IMR-90 (cell line): ENCODE measurements around the gene MAP4. TPM values are rescaled to one million over a fixed set of nuclear protein-coding genes. Genes with fewer than 3 reads are reported as not detected.
"Not testable (repeated sequence)": the region's sequence is repeated elsewhere in the genome, so short reads cannot be mapped to it uniquely, and the experiment has no call there.

Experiments
- ATAC-seq: fragments of 200-7000 bp; cut with Tn5 transposase; 2 replicates; pipeline ENCODE4 v1.9.1; 2020; ENCODE audit warnings: low read depth, mild to moderate bottlenecking, moderate library complexity
- BruUV-seq: library from RNA; stranded (reverse); fragments of 400-500 nt; replicated peaks from 2 replicates; lab custom pipeline; 2021; lab: Mats Ljungman, UMichigan
- CTCF ChIA-PET: fragments of 300-600 bp; formaldehyde crosslinking; extraction: SDS; loops from one replicate; lab custom pipeline; 2021; ENCODE audit warnings: antibody characterized with exemption; lab: Yijun Ruan, JAX
- POLR2A ChIA-PET: fragments of 300-600 bp; sonication (Branson Sonifier 250); formaldehyde crosslinking; loops from one replicate; lab custom pipeline; 2022; ENCODE audit warnings: antibody characterized with exemption; ENCODE audit not compliant: unreplicated experiment; lab: Charles Lee
- DNase-seq: peaks from one replicate; pipeline ENCODE4 v3.0.0; 2013
- H2AFZ ChIP-seq: replicated peaks from 2 replicates; pipeline ENCODE3; 2013; ENCODE audit warnings: low read length, mild to moderate bottlenecking; ENCODE audit not compliant: poor library complexity
- H2AK5ac ChIP-seq: 2 replicates; pipeline ENCODE4 v1.6.1; 2013; ENCODE audit warnings: low read depth, low read length, inconsistent platforms
- H2AK9ac ChIP-seq: replicated peaks from 2 replicates; pipeline ENCODE3; 2013; ENCODE audit warnings: mild to moderate bottlenecking, low read depth, low read length, moderate library complexity; ENCODE audit not compliant: poor library complexity
- H2BK120ac ChIP-seq: 2 replicates; pipeline ENCODE4 v1.6.1; 2013; ENCODE audit warnings: low read depth, low read length, inconsistent platforms
- H2BK15ac ChIP-seq: 3 replicates; pipeline ENCODE4 v1.6.1; 2013; ENCODE audit warnings: low read depth, low read length, inconsistent platforms
- H2BK20ac ChIP-seq: 2 replicates; pipeline ENCODE4 v1.6.1; 2013; ENCODE audit warnings: low read depth, mild to moderate bottlenecking, inconsistent platforms, low read length, moderate library complexity
- H2BK5ac ChIP-seq: 2 replicates; pipeline ENCODE4 v1.6.1; 2013; ENCODE audit warnings: mild to moderate bottlenecking, low read depth, low read length, inconsistent platforms; ENCODE audit not compliant: poor library complexity, severe bottlenecking
- H3K14ac ChIP-seq: replicated peaks from 2 replicates; pipeline ENCODE4 v1.6.1; 2013; ENCODE audit warnings: low read depth, low read length, inconsistent platforms
- H3K18ac ChIP-seq: 2 replicates; pipeline ENCODE4 v1.6.1; 2013; ENCODE audit warnings: low read depth, low read length, control low read depth
- H3K23ac ChIP-seq: 2 replicates; pipeline ENCODE4 v1.6.1; 2013; ENCODE audit warnings: low read depth, low read length, inconsistent platforms
- H3K27ac ChIP-seq: 2 replicates; pipeline ENCODE4 v1.5.1; 2013; ENCODE audit warnings: mild to moderate bottlenecking, control low read depth, low read length; ENCODE audit not compliant: insufficient read depth
- H3K27me3 ChIP-seq: 2 replicates; pipeline ENCODE4 v1.6.1; 2013; ENCODE audit warnings: low read length; ENCODE audit not compliant: control insufficient read depth, insufficient read depth
- H3K36me3 ChIP-seq: 2 replicates; pipeline ENCODE4 v1.6.1; 2013; ENCODE audit warnings: low read length, mixed read lengths; ENCODE audit not compliant: control insufficient read depth, insufficient read depth
- H3K4ac ChIP-seq: 2 replicates; pipeline ENCODE4 v1.6.1; 2013; ENCODE audit warnings: low read depth, low read length, inconsistent platforms
- H3K4me1 ChIP-seq: 2 replicates; pipeline ENCODE4 v1.6.1; 2013; ENCODE audit warnings: low read length, mixed read lengths; ENCODE audit not compliant: control insufficient read depth, insufficient read depth
- H3K4me2 ChIP-seq: 2 replicates; pipeline ENCODE4 v1.6.1; 2013; ENCODE audit warnings: low read depth, mild to moderate bottlenecking, control low read depth, low read length, moderate library complexity
- H3K4me3 ChIP-seq: 2 replicates; pipeline ENCODE4 v1.5.1; 2013; ENCODE audit warnings: low read depth, mild to moderate bottlenecking, control low read depth, low read length, moderate library complexity; ENCODE audit not compliant: insufficient read depth
- H3K56ac ChIP-seq: 2 replicates; pipeline ENCODE4 v1.6.1; 2013; ENCODE audit warnings: low read length, inconsistent platforms; ENCODE audit not compliant: insufficient read depth; ENCODE audit errors: extremely low read depth
- H3K79me1 ChIP-seq, 2 experiments: 2 replicates each; pipeline ENCODE4 v1.6.1; 2013; ENCODE audit warnings: low read length in 2 of 2, inconsistent platforms in 1 of 2, low read depth in 1 of 2
- H3K9ac ChIP-seq: 2 replicates; pipeline ENCODE4 v1.6.1; 2013; ENCODE audit warnings: low read depth, low read length, control low read depth
- H3K9me1 ChIP-seq: 2 replicates; pipeline ENCODE4 v1.6.1; 2013; ENCODE audit warnings: low read length, inconsistent platforms; ENCODE audit not compliant: insufficient read depth
- H3K9me3 ChIP-seq: 2 replicates; pipeline ENCODE4 v1.6.1; 2013; ENCODE audit warnings: low read length; ENCODE audit not compliant: control insufficient read depth, insufficient read depth
- H4K20me1 ChIP-seq: 2 replicates; pipeline ENCODE4 v1.6.1; 2013; ENCODE audit warnings: low read length, inconsistent platforms; ENCODE audit not compliant: insufficient read depth
- H4K5ac ChIP-seq: 2 replicates; pipeline ENCODE4 v1.6.1; 2013; ENCODE audit warnings: mild to moderate bottlenecking, low read depth, low read length, control low read depth
- H4K8ac ChIP-seq, 2 experiments: 2 replicates each; pipeline ENCODE4 v1.6.1; 2013; ENCODE audit warnings: low read depth in 2 of 2, low read length in 2 of 2, control low read depth in 1 of 2, inconsistent platforms in 1 of 2
- H4K91ac ChIP-seq: 2 replicates; pipeline ENCODE4 v1.6.1; 2013; ENCODE audit warnings: low read depth, low read length, inconsistent platforms; ENCODE audit not compliant: insufficient read depth
- WGBS, 2 experiments: methylation state at CpG; one replicate each; pipeline versions ENCODE4 v1.1.5 to v1.1.7; 2013; ENCODE audit warnings: missing lambda C conversion rate in 2 of 2; ENCODE audit not compliant: insufficient read length in 1 of 2; ENCODE audit errors: extremely low coverage in 2 of 2; 5-methylcytosine and 5-hydroxymethylcytosine counted together
- dilution Hi-C: fragments of 300-500 bp; cut with HindIII; formaldehyde crosslinking; loops from one replicate; pipeline ENCODE4 v1.14.3; 2018; ENCODE audit warnings: low sequenced_read_pairs; ENCODE audit not compliant: unreplicated experiment
- in situ Hi-C: fragments of 300-500 bp; cut with MboI; formaldehyde crosslinking; loops from 3 replicates; pipeline ENCODE4 v1.14.3; 2019; ENCODE audit warnings: low sequenced_read_pairs, inconsistent platforms, mixed read lengths
- intact Hi-C: fragments of 100-400 bp; cut with micrococcal nuclease; formaldehyde crosslinking; loops from 2 replicates; pipeline ENCODE4 v1.10.0; 2022
- polyA plus RNA-seq, 3 experiments: library from polyadenylated mRNA; depleted of rRNA; stranded (reverse); fragments of >200 nt; gene quantifications; 2 replicates each; pipeline ENCODE4 v1.2.3, GENCODE V29; 2012; ENCODE audit warnings: low replicate concordance in 1 of 3
- total RNA-seq: library from RNA; depleted of rRNA; stranded (reverse); fragments of >200 nt; gene quantifications from 2 replicates; pipeline ENCODE4 v1.2.3, GENCODE V29; 2012

MAP4 gene
- total and polyA plus RNA-seq, 2 of the 4 experiments (the other 2 are of a cell fraction), result 87.8 to 216 TPM

- H3K4me3 ChIP-seq, H3K4me1 ChIP-seq, H3K27me3 ChIP-seq, H2BK120ac ChIP-seq, H2BK20ac ChIP-seq, H3K56ac ChIP-seq, CTCF ChIA-PET, H2BK5ac ChIP-seq, BruUV-seq, ATAC-seq, H4K91ac ChIP-seq, intact Hi-C loops, H3K4me2 ChIP-seq, H3K4ac ChIP-seq, H3K9ac ChIP-seq, DNase-seq, H3K23ac ChIP-seq, H2BK15ac ChIP-seq, in situ Hi-C loops, H4K5ac ChIP-seq, H3K14ac ChIP-seq, H3K9me3 ChIP-seq, dilution Hi-C loops, H4K8ac ChIP-seq, H2AK5ac ChIP-seq, H3K27ac ChIP-seq, H2AK9ac ChIP-seq, POLR2A ChIA-PET, H3K18ac ChIP-seq, H2AFZ ChIP-seq: not testable (repeated sequence)
- Histone ChIP-seq H3K9me1 (peaks cover 28% of the 10 kb centered on the region), H4K20me1 (peaks cover 89% of the 10 kb centered on the region), H3K79me1 (peaks cover 37 to 92% of the 10 kb centered on the region in 2 experiments), H3K36me3 (peaks cover 13% of the 10 kb centered on the region)
- WGBS, 2 experiments, result no CpG with 5 or more reads among the region's 4 CpGs
Measured at GRCh38 chr3:48006794-48007193, 9.4 kb downstream of the MAP4 start.
